Osteocyte (in vitro differentiated cells): ENCODE measurements around the gene HYAL2. TPM values are rescaled to one million over a fixed set of nuclear protein-coding genes. Genes with fewer than 3 reads are reported as not detected.

ENCODE experiments used
- DNase-seq: peaks from one replicate; pipeline ENCODE4 v3.0.0; 2021; ENCODE audit warnings: mixed read lengths; ENCODE audit not compliant: unreplicated experiment; ENCODE audit errors: extremely low spot score
- H3K27ac Mint-ChIP-seq: one replicate; pipeline ENCODE4 v1.8.0; 2021; ENCODE audit warnings: mild to moderate bottlenecking, mixed read lengths; ENCODE audit not compliant: unreplicated experiment
- H3K27me3 Mint-ChIP-seq: one replicate; pipeline ENCODE4 v1.8.0; 2021; ENCODE audit warnings: mixed read lengths; ENCODE audit not compliant: unreplicated experiment
- H3K36me3 Mint-ChIP-seq: one replicate; pipeline ENCODE4 v1.8.0; 2021; ENCODE audit warnings: mixed read lengths; ENCODE audit not compliant: unreplicated experiment
- H3K4me1 Mint-ChIP-seq: one replicate; pipeline ENCODE4 v1.8.0; 2021; ENCODE audit warnings: mixed read lengths; ENCODE audit not compliant: unreplicated experiment
- H3K4me3 Mint-ChIP-seq: one replicate; pipeline ENCODE4 v1.8.0; 2021; ENCODE audit warnings: mild to moderate bottlenecking, moderate library complexity, mixed read lengths; ENCODE audit not compliant: unreplicated experiment
- H3K9me3 Mint-ChIP-seq: one replicate; pipeline ENCODE4 v1.8.0; 2021; ENCODE audit warnings: mixed read lengths; ENCODE audit not compliant: unreplicated experiment
- total RNA-seq: library from RNA; stranded (reverse); gene quantifications from 2 replicates; pipeline ENCODE4 v1.2.1, GENCODE V29; 2021
- TF ChIP-seq, protein P1 (sequence below): fragments of 200-600 bp; sonication (generic); IDR thresholded peaks from 2 replicates; pipeline ENCODE4 v1.5.0; 2021; ENCODE audit warnings: antibody characterized with exemption, mild to moderate bottlenecking, moderate library complexity

The HYAL2 gene
- total RNA-seq, 1 donor from 2014 or later = 37.0 TPM

GRCh38 chr3:50278880-50279224 lies 43.7 kb downstream of the HYAL2 start, which contains the start of gene LSMEM2:
TSS of gene LSMEM2 (plus strand) at chr3:50279087. CDS start at chr3:50279114, 27 bp downstream.
- Mint-ChIP-seq H3K4me1 (peaks cover 14% of the 10 kb centered on the region), H3K27ac (no peak within 1 kb of the TSS), H3K4me3 (no peak within 1 kb of the TSS), H3K27me3 (peaks cover 16% of the 10 kb centered on the region), H3K36me3 (no peaks in the 10 kb centered on the region), H3K9me3 (no peaks in the 10 kb centered on the region)
- TF ChIP-seq, protein P1, sequence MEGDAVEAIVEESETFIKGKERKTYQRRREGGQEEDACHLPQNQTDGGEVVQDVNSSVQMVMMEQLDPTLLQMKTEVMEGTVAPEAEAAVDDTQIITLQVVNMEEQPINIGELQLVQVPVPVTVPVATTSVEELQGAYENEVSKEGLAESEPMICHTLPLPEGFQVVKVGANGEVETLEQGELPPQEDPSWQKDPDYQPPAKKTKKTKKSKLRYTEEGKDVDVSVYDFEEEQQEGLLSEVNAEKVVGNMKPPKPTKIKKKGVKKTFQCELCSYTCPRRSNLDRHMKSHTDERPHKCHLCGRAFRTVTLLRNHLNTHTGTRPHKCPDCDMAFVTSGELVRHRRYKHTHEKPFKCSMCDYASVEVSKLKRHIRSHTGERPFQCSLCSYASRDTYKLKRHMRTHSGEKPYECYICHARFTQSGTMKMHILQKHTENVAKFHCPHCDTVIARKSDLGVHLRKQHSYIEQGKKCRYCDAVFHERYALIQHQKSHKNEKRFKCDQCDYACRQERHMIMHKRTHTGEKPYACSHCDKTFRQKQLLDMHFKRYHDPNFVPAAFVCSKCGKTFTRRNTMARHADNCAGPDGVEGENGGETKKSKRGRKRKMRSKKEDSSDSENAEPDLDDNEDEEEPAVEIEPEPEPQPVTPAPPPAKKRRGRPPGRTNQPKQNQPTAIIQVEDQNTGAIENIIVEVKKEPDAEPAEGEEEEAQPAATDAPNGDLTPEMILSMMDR = no peak
- DNase-seq = no peak

GRCh38 chr3:50278123-50278879 lies 44.2 kb downstream of the HYAL2 start:
- TF ChIP-seq, protein P1 = no peak
- Mint-ChIP-seq H3K27me3 (peaks cover 16% of the 10 kb centered on the region), H3K4me3 (no peak overlapping the region), H3K36me3 (no peaks in the 10 kb centered on the region), H3K4me1 (peaks cover 14% of the 10 kb centered on the region), H3K9me3 (no peaks in the 10 kb centered on the region), H3K27ac (no peak overlapping the region)
- no peak for DNase-seq

DNA sequence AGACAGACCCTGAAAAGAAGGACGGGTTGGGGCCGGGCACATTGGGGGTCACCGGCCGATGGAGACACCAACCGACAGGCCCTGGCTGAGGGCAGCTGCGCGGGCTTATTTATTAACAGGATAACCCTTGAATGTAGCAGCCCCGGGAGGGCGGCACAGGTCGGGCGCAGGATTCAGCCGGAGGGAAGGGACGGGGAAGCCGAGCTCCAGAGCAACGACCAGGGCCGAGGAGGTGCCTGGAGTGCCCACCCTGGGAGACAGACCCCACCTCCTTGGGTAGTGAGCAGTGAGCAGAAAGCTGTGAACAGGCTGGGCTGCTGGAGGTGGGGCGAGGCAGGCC lies 45.8 kb downstream of the HYAL2 start:
- peaks cover 16% of the 10 kb centered on the region for H3K27me3 Mint-ChIP-seq
- H3K27ac Mint-ChIP-seq = no peak overlapping the region
- H3K9me3 Mint-ChIP-seq = no peaks in the 10 kb centered on the region
- DNase-seq = no peak
- H3K36me3 Mint-ChIP-seq = no peaks in the 10 kb centered on the region
- peaks cover 17% of the 10 kb centered on the region for H3K4me1 Mint-ChIP-seq
- no peak overlapping the region for H3K4me3 Mint-ChIP-seq
- TF ChIP-seq, protein P1 = no peak

- Mint-ChIP-seq H3K4me1 (peaks cover 17% of the 10 kb centered on the region), H3K4me3 (no peak overlapping the region), H3K27ac (no peak overlapping the region), H3K9me3 (no peaks in the 10 kb centered on the region), H3K27me3 (peaks cover 16% of the 10 kb centered on the region), H3K36me3 (no peaks in the 10 kb centered on the region)
- DNase-seq = no peak
- TF ChIP-seq, protein P1 = no peak
Observed at GRCh38 chr3:50275996-50276761, 46.4 kb downstream of the HYAL2 start.
